Natural killer cell (primary cell): ENCODE results near the gene COPS4. TPM values are rescaled to one million over a fixed set of nuclear protein-coding genes. Genes with fewer than 3 reads are reported as not detected.
A peak's percentile ranks its signal among the peaks of the same experiment; 100 is the strongest.

Experiments
- ATAC-seq, 3 donors: fragments of 150-1000 bp in 2 of 3; fragments of 200-7000 bp in 1 of 3; cut with Tn5 transposase; 1 replicate in 1 of 3; 2 replicates in 2 of 3; pipeline ENCODE4 v1.10.0; 2021; ENCODE audit warnings: mild to moderate bottlenecking in 2 of 3, moderate library complexity in 2 of 3
- DNase-seq, 2 donors: peaks; one replicate each; pipeline versions ENCODE4 v3.0.0 to v3.0.0-alpha.2; 2013 to 2021; ENCODE audit warnings: mixed read lengths in 1 of 2
- H3K27ac ChIP-seq: one replicate; pipeline ENCODE4 v1.5.1; 2013; ENCODE audit warnings: mild to moderate bottlenecking, low read length
- H3K27me3 ChIP-seq: one replicate; pipeline ENCODE4 v1.6.1; 2013; ENCODE audit warnings: low read length; ENCODE audit not compliant: control insufficient read depth, insufficient read depth
- H3K36me3 ChIP-seq: one replicate; pipeline ENCODE4 v1.6.1; 2013; ENCODE audit warnings: low read length; ENCODE audit not compliant: control insufficient read depth, insufficient read depth
- H3K4me1 ChIP-seq: one replicate; pipeline ENCODE4 v1.6.1; 2013; ENCODE audit warnings: low read length; ENCODE audit not compliant: control insufficient read depth, insufficient read depth
- H3K4me3 ChIP-seq: one replicate; pipeline ENCODE4 v1.5.1; 2013; ENCODE audit warnings: low read length
- H3K9me3 ChIP-seq: one replicate; pipeline ENCODE4 v1.6.1; 2013; ENCODE audit warnings: low read length; ENCODE audit not compliant: control insufficient read depth, insufficient read depth
- H3K27ac Mint-ChIP-seq, 2 donors: one replicate each; pipeline ENCODE4 v1.8.0; 2022; ENCODE audit warnings: mild to moderate bottlenecking in 2 of 2, mixed read lengths in 2 of 2, moderate library complexity in 1 of 2
- H3K27me3 Mint-ChIP-seq, 2 donors: one replicate each; pipeline ENCODE4 v1.8.0; 2022; ENCODE audit warnings: low read depth in 2 of 2, mixed read lengths in 2 of 2
- H3K36me3 Mint-ChIP-seq: one replicate; pipeline ENCODE4 v1.8.0; 2022; ENCODE audit warnings: mixed read lengths
- H3K4me1 Mint-ChIP-seq, 2 donors: one replicate each; pipeline ENCODE4 v1.8.0; 2022; ENCODE audit warnings: mixed read lengths in 2 of 2
- H3K4me3 Mint-ChIP-seq: one replicate; pipeline ENCODE4 v1.8.0; 2022; ENCODE audit warnings: mild to moderate bottlenecking, moderate library complexity, mixed read lengths
- H3K9me3 Mint-ChIP-seq, 2 donors: one replicate each; pipeline ENCODE4 v1.8.0; 2022; ENCODE audit warnings: mixed read lengths in 2 of 2
- WGBS: methylation state at CpG from one replicate; pipeline ENCODE4 v1.1.7; 2013; ENCODE audit warnings: missing lambda C conversion rate; ENCODE audit not compliant: insufficient coverage; 5-methylcytosine and 5-hydroxymethylcytosine counted together
- intact Hi-C: fragments of 100-400 bp; cut with micrococcal nuclease; formaldehyde crosslinking; loops from one replicate; pipeline ENCODE4 v1.14.2; 2022
- total RNA-seq, 4 donors: library from RNA; stranded (reverse); fragments of 120-200 nt in 1 of 4; gene quantifications; one replicate each; pipeline versions ENCODE4 v1.2.3 to v1.2.4, GENCODE V29; 2013 to 2022
- TF ChIP-seq, protein P1 (sequence below): fragments of 200-600 bp; IDR thresholded peaks from one replicate; pipeline ENCODE4 v1.8.0; 2022; ENCODE audit warnings: antibody characterized with exemption

The COPS4 gene
- total RNA-seq, 3 donors from 2014 or later (not counting 1 experiment from before 2014, with no cell fraction given), result 35.8 to 39.8 (median 36.1) TPM

DNA sequence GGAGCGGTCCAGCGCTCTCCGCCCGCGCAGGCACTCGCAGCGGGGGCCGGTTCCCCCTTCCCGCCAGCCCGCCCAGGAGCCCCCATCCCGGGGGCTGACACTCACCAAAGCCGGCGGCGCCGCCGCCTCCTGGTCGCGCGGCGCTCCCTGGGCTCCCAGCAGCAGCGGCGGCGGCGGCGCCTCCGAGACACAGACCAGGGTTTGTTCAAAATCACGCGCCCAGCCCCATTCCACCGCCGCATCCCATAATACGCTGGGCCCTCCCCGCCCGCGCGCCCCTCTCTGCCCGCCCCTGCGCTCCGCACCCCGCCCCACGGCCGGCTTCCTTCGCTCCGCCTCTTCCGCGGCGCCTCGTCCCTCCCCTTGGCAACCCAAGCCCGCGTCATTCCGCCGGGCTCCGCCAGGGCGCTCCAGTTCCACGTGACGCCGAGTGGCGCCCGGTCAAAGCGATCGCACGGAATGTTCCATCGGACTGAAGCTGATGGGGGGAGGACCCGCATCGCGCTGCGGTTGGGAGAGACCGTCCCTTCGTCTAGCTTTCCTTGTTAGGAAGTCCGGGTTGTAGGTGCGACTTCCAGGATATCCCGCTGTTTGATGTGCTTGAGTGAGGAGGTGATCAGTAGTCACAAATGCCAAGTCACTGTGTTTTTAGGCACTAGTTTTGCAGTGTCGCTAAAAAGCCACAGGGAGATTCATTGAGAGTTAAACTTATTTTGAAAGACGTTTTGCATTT, 22.1 kb upstream of the COPS4 start:
- no peaks in the 10 kb centered on the region for H3K36me3 ChIP-seq
- no peaks in the 10 kb centered on the region for H3K27me3 Mint-ChIP-seq
- peak; percentile 96 to 98 for DNase-seq
- no peaks in the 10 kb centered on the region for H3K36me3 Mint-ChIP-seq
- peaks cover 48 to 53% of the 10 kb centered on the region in 2 donors for H3K4me1 Mint-ChIP-seq
- H3K27me3 ChIP-seq, result no peaks in the 10 kb centered on the region
- ATAC-seq, result peak; percentile 88 to 97 (median 89)
- TF ChIP-seq, protein P1, sequence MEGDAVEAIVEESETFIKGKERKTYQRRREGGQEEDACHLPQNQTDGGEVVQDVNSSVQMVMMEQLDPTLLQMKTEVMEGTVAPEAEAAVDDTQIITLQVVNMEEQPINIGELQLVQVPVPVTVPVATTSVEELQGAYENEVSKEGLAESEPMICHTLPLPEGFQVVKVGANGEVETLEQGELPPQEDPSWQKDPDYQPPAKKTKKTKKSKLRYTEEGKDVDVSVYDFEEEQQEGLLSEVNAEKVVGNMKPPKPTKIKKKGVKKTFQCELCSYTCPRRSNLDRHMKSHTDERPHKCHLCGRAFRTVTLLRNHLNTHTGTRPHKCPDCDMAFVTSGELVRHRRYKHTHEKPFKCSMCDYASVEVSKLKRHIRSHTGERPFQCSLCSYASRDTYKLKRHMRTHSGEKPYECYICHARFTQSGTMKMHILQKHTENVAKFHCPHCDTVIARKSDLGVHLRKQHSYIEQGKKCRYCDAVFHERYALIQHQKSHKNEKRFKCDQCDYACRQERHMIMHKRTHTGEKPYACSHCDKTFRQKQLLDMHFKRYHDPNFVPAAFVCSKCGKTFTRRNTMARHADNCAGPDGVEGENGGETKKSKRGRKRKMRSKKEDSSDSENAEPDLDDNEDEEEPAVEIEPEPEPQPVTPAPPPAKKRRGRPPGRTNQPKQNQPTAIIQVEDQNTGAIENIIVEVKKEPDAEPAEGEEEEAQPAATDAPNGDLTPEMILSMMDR, result peak; percentile 48
- H3K4me1 ChIP-seq, result peaks cover 16% of the 10 kb centered on the region
- H3K27ac Mint-ChIP-seq, result peak overlapping the region; percentile 98 to 100
- intact Hi-C loops, result loop anchor here (1.0 to 5.0 kb wide), 8 partner anchors 21 to 638 kb away; partner anchors contain the start of genes HELQ, MRPS18C, PLAC8 and SCD5
- no peaks in the 10 kb centered on the region for H3K9me3 ChIP-seq
- no peaks in the 10 kb centered on the region for H3K9me3 Mint-ChIP-seq
- peak overlapping the region; percentile 94 for H3K4me3 ChIP-seq
- under 1% methylated on average over 73 of the region's 73 CpGs for WGBS
- H3K27ac ChIP-seq, result peak overlapping the region; percentile 80
- peak overlapping the region; percentile 94 for H3K4me3 Mint-ChIP-seq

DNA sequence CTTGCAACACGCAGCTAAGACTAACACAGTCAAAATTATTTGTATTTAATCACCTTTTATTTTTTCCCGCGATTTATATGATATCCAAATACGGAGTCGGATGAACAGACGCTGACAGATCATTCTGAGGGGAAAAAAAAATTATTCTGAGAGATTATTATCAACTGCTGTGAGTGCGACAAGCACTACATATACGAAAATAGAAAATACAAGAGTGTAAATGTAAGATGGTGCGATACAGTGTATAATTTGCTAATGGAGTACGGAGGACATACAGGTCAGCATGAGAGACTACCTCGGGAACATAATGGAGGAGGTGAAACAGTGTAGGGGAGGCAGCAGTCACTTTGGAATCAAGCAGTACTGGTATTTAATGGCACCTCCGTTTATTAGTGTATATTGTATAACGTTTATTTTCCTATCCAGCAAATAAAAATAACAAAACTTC, 21.5 kb upstream of the COPS4 start:
- H3K4me3 Mint-ChIP-seq, result peak overlapping the region; percentile 94
- Histone ChIP-seq H3K27ac (peak overlapping the region; percentile 80), H3K4me1 (peaks cover 10% of the 10 kb centered on the region), H3K9me3 (no peaks in the 10 kb centered on the region), H3K36me3 (no peaks in the 10 kb centered on the region), H3K27me3 (no peaks in the 10 kb centered on the region), H3K4me3 (peak overlapping the region; percentile 94)
- no peaks in the 10 kb centered on the region for H3K9me3 Mint-ChIP-seq
- intact Hi-C loops, result loop anchor here (1.0 to 5.0 kb wide), 8 partner anchors 21 to 639 kb away; partner anchors contain the start of genes HELQ, MRPS18C, PLAC8 and SCD5
- WGBS, result 55% methylated on average over 10 of the region's 13 CpGs
- no peaks in the 10 kb centered on the region for H3K36me3 Mint-ChIP-seq
- no peak for ATAC-seq
- H3K27me3 Mint-ChIP-seq, result no peaks in the 10 kb centered on the region
- peaks cover 45 to 49% of the 10 kb centered on the region in 2 donors for H3K4me1 Mint-ChIP-seq
- TF ChIP-seq, protein P1, result no peak
- peak overlapping the region; percentile 98 to 100 for H3K27ac Mint-ChIP-seq
- no peak for DNase-seq

DNA sequence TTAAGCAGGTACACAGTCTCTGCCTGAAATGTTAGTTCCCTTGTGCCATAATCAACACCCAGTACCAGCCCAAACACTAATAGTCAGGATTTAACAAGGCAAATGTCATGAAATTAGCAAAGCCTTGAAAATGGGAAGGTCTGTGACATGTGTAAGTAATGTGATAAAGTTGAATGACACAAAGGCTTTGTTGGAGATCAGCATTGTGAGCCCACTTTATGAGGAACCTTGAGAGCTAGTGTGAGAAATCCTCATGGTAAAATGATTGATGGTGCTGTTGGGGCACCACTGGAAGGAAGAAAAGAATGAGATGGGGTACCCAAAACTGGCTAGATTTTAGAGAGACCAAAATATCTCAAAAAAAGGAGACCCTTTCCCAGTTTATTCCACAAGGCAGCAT, 21.1 kb upstream of the COPS4 start:
- Histone ChIP-seq H3K4me3 (peak overlapping the region; percentile 94), H3K4me1 (peaks cover 9% of the 10 kb centered on the region), H3K36me3 (no peaks in the 10 kb centered on the region), H3K27me3 (no peaks in the 10 kb centered on the region), H3K27ac (no peak overlapping the region), H3K9me3 (no peaks in the 10 kb centered on the region)
- peak overlapping the region; percentile 94 for H3K4me3 Mint-ChIP-seq
- intact Hi-C loops, result loop anchor here (1.0 to 5.0 kb wide), 8 partner anchors 20 to 639 kb away; partner anchors contain the start of genes HELQ, MRPS18C, PLAC8 and SCD5
- DNase-seq (no peak), ATAC-seq (no peak)
- H3K9me3 Mint-ChIP-seq, result no peaks in the 10 kb centered on the region
- peak overlapping the region; percentile 98 to 100 for H3K27ac Mint-ChIP-seq
- TF ChIP-seq, protein P1, result no peak
- peaks cover 43 to 48% of the 10 kb centered on the region in 2 donors for H3K4me1 Mint-ChIP-seq
- H3K36me3 Mint-ChIP-seq, result no peaks in the 10 kb centered on the region
- no peaks in the 10 kb centered on the region for H3K27me3 Mint-ChIP-seq
